Pancreas (tissue), 10 donors: Measurements from ENCODE around the gene TUBGCP6. TPM values are rescaled to one million over a fixed set of nuclear protein-coding genes. Genes with fewer than 3 reads are reported as not detected.

ENCODE experiments used
- ATAC-seq, 4 donors: fragments of 200-7000 bp; cut with Tn5 transposase; one replicate each; pipeline versions ENCODE4 v1.8.0 to v1.9.1; 2020; ENCODE audit warnings: mild to moderate bottlenecking in 4 of 4, moderate library complexity in 4 of 4
- DNase-seq, 6 donors: peaks; one replicate each; pipeline ENCODE4 v3.0.0-alpha.2; 2020
- FAIRE-seq: peaks from 2 replicates; lab custom pipeline; 2012; peaks lifted over from hg19 to GRCh38; lab: Jason Lieb, UNC
- H3K27ac ChIP-seq, 4 donors: fragments of 200-600 bp; sonication (generic); 1 replicate in 3 of 4; 2 replicates in 1 of 4; pipeline versions ENCODE4 v1.5.0 to v1.8.0; 2020
- H3K27me3 ChIP-seq, 4 donors: fragments of 200-600 bp; one replicate each; pipeline ENCODE4 v1.8.0; 2021
- H3K36me3 ChIP-seq, 3 donors: fragments of 200-600 bp; sonication (generic) in 1 of 3; one replicate each; pipeline versions ENCODE4 v1.5.0 to v1.8.0; 2020 to 2021
- H3K4me1 ChIP-seq, 3 donors: fragments of 200-600 bp; one replicate each; pipeline ENCODE4 v1.8.0; 2021
- H3K4me3 ChIP-seq, 4 donors: fragments of 200-600 bp; sonication (generic) in 2 of 4; one replicate each; pipeline versions ENCODE4 v1.5.0 to v1.8.0; 2020 to 2021
- H3K9me3 ChIP-seq, 4 donors: fragments of 200-600 bp; one replicate each; pipeline ENCODE4 v1.8.0; 2021
- WGBS, 2 donors: extraction: QIAGEN DNeasy Blood & Tissue Kit; methylation state at CpG; one replicate each; pipeline ENCODE4 v1.1.7; 2013; 5-methylcytosine and 5-hydroxymethylcytosine counted together
- intact Hi-C, 3 donors: fragments of 100-400 bp; cut with DNase I; formaldehyde crosslinking; loops; one replicate each; pipeline versions ENCODE4 v1.11.1 to v1.14.2; 2022
- polyA plus RNA-seq, 2 donors: library from polyadenylated mRNA; stranded (reverse); fragments of 200-250 nt; gene quantifications; one replicate each; pipeline ENCODE4 v1.2.3, GENCODE V29; 2013
- total RNA-seq, 6 donors: library from RNA; stranded (reverse); fragmentation: NEBNext Ultra II Directional in 4 of 6; extraction: Animal tissue kit (Norgen Biotek cat#: 25700) in 4 of 6; gene quantifications; one replicate each; pipeline versions ENCODE4 v1.2.1 to v1.2.4, GENCODE V29; 2021 to 2023
- TF ChIP-seq, protein P1 (sequence below), 4 donors: fragments of 200-600 bp; sonication (generic) in 3 of 4; IDR thresholded peaks; one replicate each; pipeline versions ENCODE4 v1.5.0 to v1.8.0; 2021; ENCODE audit warnings: antibody characterized with exemption in 4 of 4
- donor health status: healthy with polysubstance abuse.
- donor health status: DM: no; HTN: no; CAD: no; lungs with moderate emphysema.
- donor health status: DM: no; HTN: no; CAD: no.
- donor health status: control.
- donor health status: control.
- donor health status: Bipolar disorder and iron deficiency.
- donor health status: DM: yes; HTN: yes; CAD: no.
- donor health status: DM: no; HTN: no; CAD: no.
- donor health status: DM: no; HTN: no; CAD: no.
- donor health status: DM: yes; HTN: yes; CAD: no.

The TUBGCP6 gene
- total and polyA plus RNA-seq, 8 donors: 19.2 to 139 (median 29.8) TPM

DNA sequence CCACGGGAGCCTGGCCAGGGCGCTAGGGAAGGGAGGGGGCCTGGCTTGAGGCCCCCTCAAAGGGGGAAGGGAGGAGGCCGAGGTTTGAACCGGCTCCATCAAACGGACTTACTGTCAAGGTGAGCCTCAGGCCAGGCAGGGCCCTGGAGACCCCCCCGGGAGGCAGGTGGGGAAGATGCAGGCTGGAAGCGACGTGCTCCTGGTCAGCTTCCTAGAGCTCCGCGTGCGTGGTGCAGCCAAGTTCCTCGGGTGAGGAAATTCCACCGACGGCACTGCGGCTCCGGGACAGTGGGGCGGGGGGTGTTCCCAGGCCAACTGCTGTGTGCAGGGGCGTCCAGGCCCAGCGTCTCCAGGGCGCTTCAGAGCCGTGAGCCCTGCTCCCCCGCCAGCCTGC, 66.4 kb downstream of the TUBGCP6 start:
- H3K27ac ChIP-seq: no peak overlapping the region
- intact Hi-C loops: no loop called here
- peaks cover 10 to 14% (median 13%) of the 10 kb centered on the region in 3 donors for H3K4me1 ChIP-seq
- FAIRE-seq (no peak), DNase-seq (peak in 1 of 6 donors; percentile 13), ATAC-seq (no peak)
- TF ChIP-seq, protein P1, sequence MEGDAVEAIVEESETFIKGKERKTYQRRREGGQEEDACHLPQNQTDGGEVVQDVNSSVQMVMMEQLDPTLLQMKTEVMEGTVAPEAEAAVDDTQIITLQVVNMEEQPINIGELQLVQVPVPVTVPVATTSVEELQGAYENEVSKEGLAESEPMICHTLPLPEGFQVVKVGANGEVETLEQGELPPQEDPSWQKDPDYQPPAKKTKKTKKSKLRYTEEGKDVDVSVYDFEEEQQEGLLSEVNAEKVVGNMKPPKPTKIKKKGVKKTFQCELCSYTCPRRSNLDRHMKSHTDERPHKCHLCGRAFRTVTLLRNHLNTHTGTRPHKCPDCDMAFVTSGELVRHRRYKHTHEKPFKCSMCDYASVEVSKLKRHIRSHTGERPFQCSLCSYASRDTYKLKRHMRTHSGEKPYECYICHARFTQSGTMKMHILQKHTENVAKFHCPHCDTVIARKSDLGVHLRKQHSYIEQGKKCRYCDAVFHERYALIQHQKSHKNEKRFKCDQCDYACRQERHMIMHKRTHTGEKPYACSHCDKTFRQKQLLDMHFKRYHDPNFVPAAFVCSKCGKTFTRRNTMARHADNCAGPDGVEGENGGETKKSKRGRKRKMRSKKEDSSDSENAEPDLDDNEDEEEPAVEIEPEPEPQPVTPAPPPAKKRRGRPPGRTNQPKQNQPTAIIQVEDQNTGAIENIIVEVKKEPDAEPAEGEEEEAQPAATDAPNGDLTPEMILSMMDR (IDR thresholded peaks at IDR 0.05): no peak
- no peaks in the 10 kb centered on the region for H3K27me3 ChIP-seq
- H3K36me3 ChIP-seq: no peaks in the 10 kb centered on the region
- WGBS, 2 donors: 66 to 81% methylated on average over 20 to 22 of the region's 22 CpGs
- H3K4me3 ChIP-seq: no peak overlapping the region
- H3K9me3 ChIP-seq: no peaks in the 10 kb centered on the region

DNA sequence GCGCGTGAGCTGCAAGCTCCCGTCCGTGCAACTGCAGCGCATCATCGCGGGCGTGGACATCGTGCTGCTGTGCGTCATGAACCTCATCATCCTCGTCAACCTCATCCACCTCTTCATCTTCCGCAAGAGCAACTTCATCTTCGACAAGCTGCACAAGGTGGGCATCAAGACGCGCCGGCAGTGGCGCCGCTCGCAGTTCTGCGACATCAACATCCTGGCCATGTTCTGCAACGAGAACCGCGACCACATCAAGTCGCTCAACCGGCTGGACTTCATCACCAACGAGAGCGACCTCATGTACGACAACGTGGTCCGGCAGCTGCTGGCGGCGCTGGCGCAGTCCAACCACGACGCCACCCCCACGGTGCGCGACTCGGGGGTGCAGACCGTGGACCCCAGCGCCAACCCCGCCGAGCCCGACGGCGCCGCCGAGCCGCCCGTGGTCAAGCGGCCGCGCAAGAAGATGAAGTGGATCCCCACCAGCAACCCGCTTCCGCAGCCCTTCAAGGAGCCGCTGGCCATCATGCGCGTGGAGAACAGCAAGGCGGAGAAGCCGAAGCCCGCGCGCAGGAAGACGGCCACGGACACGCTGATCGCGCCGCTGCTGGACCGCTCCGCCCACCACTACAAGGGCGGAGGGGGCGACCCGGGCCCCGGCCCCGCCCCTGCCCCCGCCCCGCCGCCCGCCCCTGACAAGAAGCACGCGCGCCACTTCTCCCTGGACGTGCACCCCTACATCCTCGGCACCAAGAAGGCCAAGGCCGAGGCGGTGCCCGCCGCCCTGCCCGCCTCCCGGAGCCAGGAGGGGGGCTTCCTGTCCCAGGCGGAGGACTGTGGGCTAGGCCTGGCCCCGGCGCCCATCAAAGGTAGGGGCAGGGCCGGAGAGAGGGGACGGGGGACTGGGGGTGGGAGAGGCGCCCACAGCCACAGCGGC, 67.0 kb downstream of the TUBGCP6 start:
- ATAC-seq (no peak), DNase-seq (peak in 2 of 6 donors; percentile 20 to 49), FAIRE-seq (no peak)
- no peak overlapping the region for H3K4me3 ChIP-seq
- 62 to 77% methylated on average over 86 to 98 of the region's 98 CpGs for WGBS, 2 donors
- TF ChIP-seq, protein P1 (IDR thresholded peaks at IDR 0.05): no peak
- intact Hi-C loops: no loop called here
- no peaks in the 10 kb centered on the region for H3K27me3 ChIP-seq
- no peaks in the 10 kb centered on the region for H3K9me3 ChIP-seq
- no peaks in the 10 kb centered on the region for H3K36me3 ChIP-seq
- H3K4me1 ChIP-seq: peaks cover 3 to 7% (median 7%) of the 10 kb centered on the region in 3 donors
- no peak overlapping the region for H3K27ac ChIP-seq

DNA sequence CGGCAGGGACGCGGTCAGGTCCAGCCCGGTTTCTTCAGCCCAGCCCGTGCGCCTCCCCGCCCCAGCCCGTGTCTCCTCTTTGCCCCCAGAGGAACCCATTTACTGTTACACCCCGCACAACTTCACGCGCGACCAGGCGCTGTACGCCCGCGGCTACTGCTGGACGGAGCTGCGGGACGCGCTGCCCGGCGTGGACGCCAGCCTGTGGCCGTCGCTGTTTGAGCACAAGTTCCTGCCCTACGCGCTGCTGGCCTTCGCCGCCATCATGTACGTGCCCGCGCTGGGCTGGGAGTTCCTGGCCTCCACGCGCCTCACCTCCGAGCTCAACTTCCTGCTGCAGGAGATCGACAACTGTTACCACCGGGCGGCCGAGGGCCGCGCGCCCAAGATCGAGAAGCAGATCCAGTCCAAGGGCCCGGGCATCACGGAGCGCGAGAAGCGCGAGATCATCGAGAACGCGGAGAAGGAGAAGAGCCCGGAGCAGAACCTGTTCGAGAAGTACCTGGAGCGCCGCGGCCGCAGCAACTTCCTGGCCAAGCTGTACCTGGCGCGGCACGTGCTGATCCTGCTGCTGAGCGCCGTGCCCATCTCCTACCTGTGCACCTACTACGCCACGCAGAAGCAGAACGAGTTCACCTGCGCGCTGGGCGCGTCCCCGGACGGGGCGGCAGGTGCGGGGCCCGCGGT, 67.8 kb downstream of the TUBGCP6 start:
- TF ChIP-seq, protein P1 (IDR thresholded peaks at IDR 0.05): no peak
- intact Hi-C loops: no loop called here
- no peak for FAIRE-seq

DNA sequence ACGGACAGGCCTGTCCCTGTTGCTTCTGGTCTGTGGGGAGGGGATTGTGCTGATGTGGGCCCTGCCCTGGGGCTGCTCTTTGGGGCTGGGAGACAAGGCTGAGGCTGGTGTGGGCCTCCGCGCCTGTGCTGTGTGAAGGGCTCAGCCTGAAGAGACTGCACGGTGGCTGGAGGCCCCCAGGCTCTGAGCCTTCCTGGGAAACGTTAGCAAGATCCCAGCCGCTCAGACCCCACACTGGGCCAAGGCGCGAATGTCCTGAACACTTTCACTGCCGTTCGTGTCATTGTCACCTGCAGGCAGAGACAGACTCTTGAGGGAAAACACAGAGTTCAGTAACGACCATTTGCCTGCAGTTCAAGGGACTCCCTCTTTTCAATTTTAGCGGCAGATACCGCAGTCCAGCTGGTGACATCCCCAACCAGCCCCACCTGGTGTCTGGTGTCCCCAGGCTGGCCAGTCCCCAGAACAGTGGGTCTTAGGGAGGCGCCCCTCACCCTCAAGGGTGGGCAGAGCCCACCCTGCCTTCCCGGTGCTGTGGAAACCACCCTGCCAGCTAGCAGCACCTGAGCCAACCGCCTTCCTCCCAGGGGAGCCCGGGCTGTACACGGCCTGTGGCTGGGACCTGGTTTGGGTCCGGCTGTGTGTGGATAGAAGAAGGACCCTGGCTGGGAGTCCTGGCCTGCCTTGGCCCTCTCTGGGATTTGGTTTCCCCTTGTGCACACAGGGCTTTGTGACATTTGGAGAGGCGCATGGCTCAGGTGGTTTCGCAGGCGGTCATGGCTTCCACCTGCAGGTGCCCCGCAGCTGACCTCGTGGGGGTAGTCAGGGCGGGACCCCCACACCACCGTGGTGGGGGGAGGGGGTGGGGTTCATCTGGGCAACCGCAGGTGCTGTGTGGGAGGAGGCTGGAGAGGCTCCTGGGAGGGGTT, 68.6 kb downstream of the TUBGCP6 start:
- H3K4me3 ChIP-seq: no peak overlapping the region
- H3K36me3 ChIP-seq: no peaks in the 10 kb centered on the region
- intact Hi-C loops: no loop called here
- H3K9me3 ChIP-seq: no peaks in the 10 kb centered on the region
- ATAC-seq (no peak), DNase-seq (peak in 2 of 6 donors; percentile 12 to 13), FAIRE-seq (no peak)
- no peaks in the 10 kb centered on the region for H3K27me3 ChIP-seq
- H3K27ac ChIP-seq: no peak overlapping the region
- 73 to 85% methylated on average over 24 to 27 of the region's 27 CpGs for WGBS, 2 donors
- no peaks in the 10 kb centered on the region for H3K4me1 ChIP-seq
- TF ChIP-seq, protein P1 (IDR thresholded peaks at IDR 0.05): no peak

More for the DNA sequence above, 67.8 kb downstream of the TUBGCP6 start:
- 92 to 96% methylated on average over 73 to 76 of the region's 76 CpGs for WGBS, 2 donors
- no peak for ATAC-seq
- Histone ChIP-seq H3K9me3 (no peaks in the 10 kb centered on the region), H3K27ac (no peak overlapping the region), H3K4me3 (no peak overlapping the region), H3K4me1 (no peaks in the 10 kb centered on the region), H3K36me3 (no peaks in the 10 kb centered on the region), H3K27me3 (no peaks in the 10 kb centered on the region)
- peak in 4 of 6 donors; percentile 16 to 61 (median 40) for DNase-seq
